Activated T-cell treated with anti-CD3 and anti-CD28 coated beads, Interleukin-2, amount 50 U/mL, for 4 hours (primary cell): ENCODE data around the gene STX4. TPM values are rescaled to one million over a fixed set of nuclear protein-coding genes. Genes with fewer than 3 reads are reported as not detected.
"Not testable (repeated sequence)": the region's sequence is repeated elsewhere in the genome, so short reads cannot be mapped to it uniquely, and the experiment has no call there.

Experiments used
- ATAC-seq, 2 donors: fragments of 200-7000 bp; cut with Tn5 transposase; one replicate each; pipeline ENCODE4 v1.10.0; 2021
- DNase-seq: peaks from one replicate; pipeline ENCODE4 v3.0.0-alpha.2; 2020
- H3K27me3 Mint-ChIP-seq: one replicate; pipeline ENCODE4 v1.8.0; 2021; ENCODE audit warnings: low read depth, mixed read lengths
- H3K36me3 Mint-ChIP-seq: one replicate; pipeline ENCODE4 v1.8.0; 2022; ENCODE audit warnings: mixed read lengths; ENCODE audit not compliant: insufficient read depth
- H3K4me1 Mint-ChIP-seq: one replicate; pipeline ENCODE4 v1.8.0; 2021; ENCODE audit warnings: low read depth, mixed read lengths
- H3K4me3 Mint-ChIP-seq: one replicate; pipeline ENCODE4 v1.8.0; 2021; ENCODE audit warnings: mild to moderate bottlenecking, moderate library complexity, mixed read lengths
- H3K9me3 Mint-ChIP-seq: one replicate; pipeline ENCODE4 v1.8.0; 2021; ENCODE audit warnings: mixed read lengths
- total RNA-seq, 3 donors: library from RNA; stranded (reverse); gene quantifications; one replicate each; pipeline ENCODE4 v1.2.1, GENCODE V29; 2021

STX4 gene
- total RNA-seq, 3 donors from 2014 or later = 53.1 to 81.7 (median 63.8) TPM

GRCh38 chr16:31006086-31006385 lies 27.3 kb upstream of the STX4 start:
- H3K9me3 Mint-ChIP-seq = no peaks in the 10 kb centered on the region

GRCh38 chr16:31006589-31006988 lies 26.8 kb upstream of the STX4 start:
- Mint-ChIP-seq H3K36me3 (no peaks in the 10 kb centered on the region), H3K4me3 (no peak overlapping the region), H3K4me1 (peaks cover 13% of the 10 kb centered on the region), H3K27me3 (peaks cover 13% of the 10 kb centered on the region), H3K9me3 (no peaks in the 10 kb centered on the region)
- no peak for DNase-seq
- no peak for ATAC-seq

More at GRCh38 chr16:31006086-31006385, 27.3 kb upstream of the STX4 start:
- Mint-ChIP-seq H3K27me3 (peaks cover 8% of the 10 kb centered on the region), H3K36me3 (no peaks in the 10 kb centered on the region), H3K4me1 (peaks cover 8% of the 10 kb centered on the region), H3K4me3 (no peak overlapping the region)
- no peak for ATAC-seq
- no peak for DNase-seq

DNA sequence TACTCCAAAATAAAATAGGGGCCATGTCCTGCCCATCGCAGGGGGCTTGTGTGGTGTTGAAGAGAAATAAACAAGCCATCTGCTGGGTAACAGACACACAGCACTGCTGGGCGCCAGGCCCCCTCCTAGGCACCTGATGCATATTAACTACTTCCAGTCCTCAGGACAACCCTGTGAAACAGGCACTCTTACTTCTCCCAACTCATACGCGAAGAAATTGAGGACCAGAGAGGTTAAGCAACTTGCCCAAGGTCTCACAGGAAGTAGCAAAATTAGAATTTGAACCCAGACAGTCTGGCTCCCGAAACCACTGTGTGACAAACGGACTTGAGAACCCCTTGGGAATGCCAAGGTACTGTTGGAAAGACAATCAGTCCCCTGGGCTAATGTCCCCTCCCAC lies 25.7 kb upstream of the STX4 start:
- Mint-ChIP-seq H3K4me1 (peaks cover 14% of the 10 kb centered on the region), H3K4me3 (no peak overlapping the region), H3K9me3 (no peaks in the 10 kb centered on the region), H3K27me3 (peaks cover 21% of the 10 kb centered on the region), H3K36me3 (no peaks in the 10 kb centered on the region)
- ATAC-seq (no peak), DNase-seq (no peak)

DNA sequence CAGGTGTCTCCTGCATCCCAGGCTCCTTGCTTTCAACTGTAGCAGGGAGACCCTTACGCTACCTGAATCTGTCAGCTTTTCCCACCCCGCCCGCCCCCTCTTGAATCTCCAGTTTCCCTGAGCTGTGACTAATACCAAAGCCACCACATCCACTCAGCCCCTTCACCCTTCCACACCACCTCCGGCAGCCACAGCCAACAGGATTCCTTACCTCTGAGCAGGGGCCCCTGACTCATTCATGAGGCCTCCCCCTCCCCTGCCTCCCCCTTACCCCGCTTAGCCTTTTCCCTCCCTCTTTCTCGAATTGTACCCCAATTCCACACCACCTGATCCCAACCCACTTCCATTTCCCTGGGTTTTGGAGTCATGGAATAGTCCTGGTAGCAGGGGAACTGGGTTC lies 25.2 kb upstream of the STX4 start:
- peaks cover 14% of the 10 kb centered on the region for H3K4me1 Mint-ChIP-seq
- peaks cover 21% of the 10 kb centered on the region for H3K27me3 Mint-ChIP-seq
- no peaks in the 10 kb centered on the region for H3K9me3 Mint-ChIP-seq
- DNase-seq (no peak), ATAC-seq (no peak)
- no peak overlapping the region for H3K4me3 Mint-ChIP-seq
- no peaks in the 10 kb centered on the region for H3K36me3 Mint-ChIP-seq

GRCh38 chr16:31008551-31008950 lies 24.8 kb upstream of the STX4 start:
- ATAC-seq (no peak), DNase-seq (no peak)
- Mint-ChIP-seq H3K4me1 (peaks cover 14% of the 10 kb centered on the region), H3K4me3 (no peak overlapping the region), H3K36me3 (no peaks in the 10 kb centered on the region), H3K27me3 (peaks cover 24% of the 10 kb centered on the region), H3K9me3 (no peaks in the 10 kb centered on the region)

GRCh38 chr16:31009120-31009519 lies 24.2 kb upstream of the STX4 start:
- no peaks in the 10 kb centered on the region for H3K9me3 Mint-ChIP-seq
- H3K4me3 Mint-ChIP-seq = no peak overlapping the region
- H3K4me1 Mint-ChIP-seq = peaks cover 14% of the 10 kb centered on the region
- H3K27me3 Mint-ChIP-seq = peaks cover 28% of the 10 kb centered on the region
- no peaks in the 10 kb centered on the region for H3K36me3 Mint-ChIP-seq
- DNase-seq = no peak
- ATAC-seq = no peak

DNA sequence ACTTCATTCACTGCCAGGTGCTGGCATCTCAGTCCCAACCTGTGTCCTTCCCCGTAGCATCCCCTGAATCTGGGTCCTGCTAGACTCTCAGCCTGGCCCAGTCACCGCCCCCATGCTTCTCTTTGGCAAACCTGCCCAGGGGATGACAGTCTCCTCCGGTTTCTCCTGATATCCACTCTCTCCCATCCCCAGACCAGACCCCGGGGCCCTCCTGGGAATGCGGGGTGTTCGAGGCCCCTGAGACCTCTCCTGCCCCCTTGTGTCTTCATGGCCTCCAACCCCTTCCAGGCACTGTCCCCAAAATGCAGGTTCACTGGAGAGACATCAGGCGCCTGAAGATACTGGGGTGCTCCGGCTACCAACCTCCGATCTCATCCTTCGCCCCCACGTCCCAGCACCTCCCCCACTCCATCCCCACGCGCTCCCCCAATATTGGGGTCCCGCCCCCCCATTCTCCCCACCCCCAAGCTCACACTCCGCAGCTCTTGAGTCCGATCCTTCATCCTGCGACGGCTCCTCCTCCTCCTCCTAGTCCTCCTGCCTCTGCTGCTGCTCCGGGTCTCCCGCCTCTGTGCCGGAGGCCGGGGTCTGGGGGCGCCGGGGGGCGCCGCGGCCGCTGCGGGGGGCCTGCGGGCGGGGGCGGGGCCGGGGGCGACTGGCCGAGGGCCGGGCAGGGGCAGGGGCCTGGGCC lies 23.3 kb upstream of the STX4 start:
- DNase-seq = no peak
- Mint-ChIP-seq H3K27me3 (peaks cover 31% of the 10 kb centered on the region), H3K4me3 (peak overlapping the region; percentile 73), H3K36me3 (no peaks in the 10 kb centered on the region), H3K4me1 (peaks cover 14% of the 10 kb centered on the region), H3K9me3 (no peaks in the 10 kb centered on the region)
- peak in 1 of 2 donors; percentile 41 for ATAC-seq

GRCh38 chr16:31010585-31011325 lies 22.6 kb upstream of the STX4 start, which contains the start of gene STX1B:
Gene STX1B (minus strand): TSS chr16:31010638. CDS start chr16:31010396, 242 bp downstream.
- H3K36me3 Mint-ChIP-seq = no peaks in the 10 kb centered on the region
- H3K4me1 Mint-ChIP-seq = peaks cover 14% of the 10 kb centered on the region
- H3K4me3 Mint-ChIP-seq = peak within 1 kb of the TSS; percentile 73
- ATAC-seq (peak; percentile 59 to 74), DNase-seq (peak; percentile 51)
- H3K9me3 Mint-ChIP-seq = no peaks in the 10 kb centered on the region
- peaks cover 38% of the 10 kb centered on the region for H3K27me3 Mint-ChIP-seq

DNA sequence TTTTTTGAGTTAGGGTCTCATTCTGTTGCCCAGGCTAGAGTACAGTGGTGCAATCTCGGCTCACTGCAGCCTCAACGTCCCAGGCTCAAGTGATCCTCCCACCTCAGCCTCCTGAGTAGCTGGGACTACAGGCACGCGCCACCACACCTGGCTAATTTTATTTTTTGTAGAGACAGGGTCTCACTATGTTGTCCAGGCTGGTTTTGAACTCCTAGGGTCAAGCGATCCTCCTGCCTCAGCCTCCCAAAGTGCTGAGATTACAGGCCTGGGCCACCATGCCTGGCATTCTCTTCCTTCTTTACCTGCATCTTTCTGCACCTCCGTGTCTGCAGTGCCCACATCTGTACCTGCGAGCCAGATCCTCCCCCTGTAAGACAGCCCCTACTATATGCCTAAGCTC lies 21.5 kb upstream of the STX4 start:
- H3K4me3 Mint-ChIP-seq = peak overlapping the region; percentile 39
- not testable (repeated sequence) for ATAC-seq, H3K9me3 Mint-ChIP-seq, DNase-seq, H3K36me3 Mint-ChIP-seq
- peaks cover 14% of the 10 kb centered on the region for H3K4me1 Mint-ChIP-seq
- peaks cover 38% of the 10 kb centered on the region for H3K27me3 Mint-ChIP-seq

DNA sequence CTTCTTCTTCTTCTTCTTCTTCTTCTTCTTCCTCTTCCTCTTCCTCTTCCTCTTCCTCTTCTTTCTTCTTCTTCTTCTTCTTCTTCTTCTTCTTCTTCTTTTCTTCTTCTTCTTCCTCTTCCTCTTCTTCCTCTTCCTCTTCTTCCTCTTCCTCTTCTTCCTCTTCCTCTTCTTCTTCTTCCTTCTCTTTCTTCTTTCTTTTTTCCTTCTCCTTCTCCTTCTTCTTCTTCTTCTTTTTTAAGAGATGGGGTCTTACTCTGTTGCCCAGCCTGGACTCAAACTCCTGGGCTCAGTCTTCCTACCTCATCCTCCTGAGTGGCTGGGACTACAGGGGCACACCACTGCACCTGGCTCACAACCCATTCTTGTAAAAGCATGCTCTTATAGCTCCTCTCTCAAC lies 20.1 kb upstream of the STX4 start:
- not testable (repeated sequence) for H3K9me3 Mint-ChIP-seq, DNase-seq, H3K4me3 Mint-ChIP-seq, H3K36me3 Mint-ChIP-seq, ATAC-seq
- Mint-ChIP-seq H3K4me1 (peaks cover 14% of the 10 kb centered on the region), H3K27me3 (peaks cover 40% of the 10 kb centered on the region)

GRCh38 chr16:31016018-31016417 lies 17.3 kb upstream of the STX4 start:
- H3K27me3 Mint-ChIP-seq = peaks cover 34% of the 10 kb centered on the region
- peaks cover 7% of the 10 kb centered on the region for H3K4me1 Mint-ChIP-seq
- DNase-seq = no peak
- no peak overlapping the region for H3K4me3 Mint-ChIP-seq
- ATAC-seq = no peak
- no peaks in the 10 kb centered on the region for H3K9me3 Mint-ChIP-seq
- H3K36me3 Mint-ChIP-seq = no peaks in the 10 kb centered on the region

- DNase-seq, H3K36me3 Mint-ChIP-seq, H3K4me3 Mint-ChIP-seq, H3K4me1 Mint-ChIP-seq, ATAC-seq, H3K9me3 Mint-ChIP-seq: not testable (repeated sequence)
- H3K27me3 Mint-ChIP-seq = peaks cover 21% of the 10 kb centered on the region
These were observed 15.6 kb upstream of the STX4 start for GRCh38 chr16:31017756-31018155.

- H3K9me3 Mint-ChIP-seq = no peaks in the 10 kb centered on the region
- H3K4me3 Mint-ChIP-seq = no peak overlapping the region
These were observed 12.8 kb upstream of the STX4 start for GRCh38 chr16:31020536-31020935.

DNA sequence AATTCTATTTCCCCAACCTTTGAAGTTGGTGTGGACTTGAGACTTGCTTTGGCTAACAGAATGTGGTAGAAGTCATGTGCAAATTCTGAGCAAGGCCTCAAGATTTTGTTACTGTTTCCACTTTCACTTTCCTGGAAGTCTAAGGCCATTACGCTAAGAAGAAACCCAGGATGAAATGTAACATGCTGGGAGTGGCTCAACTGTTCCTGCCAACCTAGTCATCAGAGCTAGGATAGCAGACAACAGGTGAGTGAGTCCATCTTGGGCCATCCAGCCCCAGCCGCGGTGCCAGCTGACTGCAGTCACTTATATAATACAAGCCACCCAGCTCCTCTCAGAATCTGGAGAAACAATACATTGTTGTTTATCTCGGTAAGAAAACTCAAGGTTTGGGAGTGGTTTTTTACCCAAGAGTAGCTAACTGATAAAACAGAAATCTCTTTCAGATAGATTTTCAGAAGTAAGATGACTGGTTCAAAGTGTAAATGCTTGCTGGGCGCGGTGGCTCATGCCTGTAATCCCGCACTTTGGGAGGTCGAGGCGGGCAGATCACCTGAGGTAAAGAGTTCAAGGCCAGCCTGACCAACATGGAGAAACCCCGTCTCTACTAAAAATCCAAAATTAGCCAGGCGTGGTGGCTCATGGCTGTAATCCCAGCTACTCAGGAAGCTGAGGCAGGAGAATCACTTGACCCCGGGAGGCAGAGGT lies 10.7 kb upstream of the STX4 start:
- no peaks in the 10 kb centered on the region for H3K9me3 Mint-ChIP-seq
- peaks cover 3% of the 10 kb centered on the region for H3K27me3 Mint-ChIP-seq
- no peaks in the 10 kb centered on the region for H3K4me1 Mint-ChIP-seq
- no peak for DNase-seq
- ATAC-seq = no peak
- H3K4me3 Mint-ChIP-seq = no peak overlapping the region
- no peaks in the 10 kb centered on the region for H3K36me3 Mint-ChIP-seq

More at GRCh38 chr16:31020536-31020935, 12.8 kb upstream of the STX4 start:
- Mint-ChIP-seq H3K4me1 (no peaks in the 10 kb centered on the region), H3K36me3 (no peaks in the 10 kb centered on the region), H3K27me3 (peaks cover 6% of the 10 kb centered on the region)
- ATAC-seq = no peak
- no peak for DNase-seq
